Measurements from ENCODE around the gene EPS8L3.
"Not testable (repeated sequence)": the region's sequence is repeated elsewhere in the genome, so short reads cannot be mapped to it uniquely, and the experiment has no call there.

EPS8L3 gene

DNA sequence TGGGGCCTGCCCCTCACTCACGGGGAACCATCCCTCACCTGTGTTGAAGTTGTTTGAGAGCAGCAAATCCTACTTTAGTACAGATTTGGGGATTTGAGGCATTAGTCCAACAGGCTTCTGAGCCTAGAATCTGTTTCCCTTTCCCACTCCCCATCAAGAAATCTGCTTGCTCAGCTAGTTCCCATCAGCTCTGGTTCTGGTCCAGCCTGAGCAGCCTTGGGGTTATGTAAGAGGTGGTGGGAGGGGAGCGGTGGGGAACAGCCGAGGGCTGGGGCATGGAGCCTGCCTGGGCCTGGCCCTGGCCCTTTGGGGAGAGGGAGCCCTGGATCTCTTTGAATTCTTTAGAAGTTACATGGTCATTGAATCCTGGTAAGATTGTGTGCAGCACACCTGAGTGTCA, 47.6 kb downstream of the EPS8L3 start:
- DNase-seq (ENCODE audit: insufficient read length, low spot score) (no peak), FAIRE-seq (no peak)
- TF ChIP-seq, protein P1, sequence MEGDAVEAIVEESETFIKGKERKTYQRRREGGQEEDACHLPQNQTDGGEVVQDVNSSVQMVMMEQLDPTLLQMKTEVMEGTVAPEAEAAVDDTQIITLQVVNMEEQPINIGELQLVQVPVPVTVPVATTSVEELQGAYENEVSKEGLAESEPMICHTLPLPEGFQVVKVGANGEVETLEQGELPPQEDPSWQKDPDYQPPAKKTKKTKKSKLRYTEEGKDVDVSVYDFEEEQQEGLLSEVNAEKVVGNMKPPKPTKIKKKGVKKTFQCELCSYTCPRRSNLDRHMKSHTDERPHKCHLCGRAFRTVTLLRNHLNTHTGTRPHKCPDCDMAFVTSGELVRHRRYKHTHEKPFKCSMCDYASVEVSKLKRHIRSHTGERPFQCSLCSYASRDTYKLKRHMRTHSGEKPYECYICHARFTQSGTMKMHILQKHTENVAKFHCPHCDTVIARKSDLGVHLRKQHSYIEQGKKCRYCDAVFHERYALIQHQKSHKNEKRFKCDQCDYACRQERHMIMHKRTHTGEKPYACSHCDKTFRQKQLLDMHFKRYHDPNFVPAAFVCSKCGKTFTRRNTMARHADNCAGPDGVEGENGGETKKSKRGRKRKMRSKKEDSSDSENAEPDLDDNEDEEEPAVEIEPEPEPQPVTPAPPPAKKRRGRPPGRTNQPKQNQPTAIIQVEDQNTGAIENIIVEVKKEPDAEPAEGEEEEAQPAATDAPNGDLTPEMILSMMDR (IDR thresholded peaks at IDR 0.05; ENCODE audit: insufficient read depth, missing control alignments): no peak

- DNase-seq (ENCODE audit: insufficient read length, low spot score) (no peak), FAIRE-seq (no peak)
- TF ChIP-seq, protein P1 (IDR thresholded peaks at IDR 0.05; ENCODE audit: insufficient read depth, missing control alignments): no peak
Measured at GRCh38 chr1:109714661-109715372, 48.9 kb downstream of the EPS8L3 start.

DNA sequence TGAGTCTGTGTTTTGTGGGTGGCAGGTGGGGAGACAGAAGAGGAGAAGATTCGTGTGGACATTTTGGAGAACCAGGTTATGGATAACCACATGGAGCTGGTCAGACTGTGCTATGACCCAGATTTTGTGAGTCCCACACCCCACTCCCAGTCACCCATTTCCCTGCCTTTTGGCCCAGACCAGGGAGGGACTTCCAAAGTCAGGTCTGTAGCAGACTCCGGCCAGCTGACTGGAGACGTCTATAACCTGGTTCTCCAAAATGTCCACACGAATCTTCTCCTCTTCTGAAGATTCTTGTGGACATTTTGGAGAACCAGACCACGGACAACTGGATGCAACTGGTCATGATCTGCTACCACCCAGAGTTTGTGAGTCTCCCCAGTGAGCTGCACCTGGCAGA, 50.1 kb downstream of the EPS8L3 start:
- TF ChIP-seq, protein P1 (IDR thresholded peaks at IDR 0.05; ENCODE audit: insufficient read depth, missing control alignments): no peak
- DNase-seq (ENCODE audit: insufficient read length, low spot score): no peak
- FAIRE-seq: no peak

GRCh38 chr1:109712321-109712864, 51.3 kb downstream of the EPS8L3 start:
- TF ChIP-seq, protein P1 (IDR thresholded peaks at IDR 0.05; ENCODE audit: insufficient read depth, missing control alignments): no peak
- no peak for DNase-seq (ENCODE audit: insufficient read length, low spot score)
- FAIRE-seq: no peak

DNA sequence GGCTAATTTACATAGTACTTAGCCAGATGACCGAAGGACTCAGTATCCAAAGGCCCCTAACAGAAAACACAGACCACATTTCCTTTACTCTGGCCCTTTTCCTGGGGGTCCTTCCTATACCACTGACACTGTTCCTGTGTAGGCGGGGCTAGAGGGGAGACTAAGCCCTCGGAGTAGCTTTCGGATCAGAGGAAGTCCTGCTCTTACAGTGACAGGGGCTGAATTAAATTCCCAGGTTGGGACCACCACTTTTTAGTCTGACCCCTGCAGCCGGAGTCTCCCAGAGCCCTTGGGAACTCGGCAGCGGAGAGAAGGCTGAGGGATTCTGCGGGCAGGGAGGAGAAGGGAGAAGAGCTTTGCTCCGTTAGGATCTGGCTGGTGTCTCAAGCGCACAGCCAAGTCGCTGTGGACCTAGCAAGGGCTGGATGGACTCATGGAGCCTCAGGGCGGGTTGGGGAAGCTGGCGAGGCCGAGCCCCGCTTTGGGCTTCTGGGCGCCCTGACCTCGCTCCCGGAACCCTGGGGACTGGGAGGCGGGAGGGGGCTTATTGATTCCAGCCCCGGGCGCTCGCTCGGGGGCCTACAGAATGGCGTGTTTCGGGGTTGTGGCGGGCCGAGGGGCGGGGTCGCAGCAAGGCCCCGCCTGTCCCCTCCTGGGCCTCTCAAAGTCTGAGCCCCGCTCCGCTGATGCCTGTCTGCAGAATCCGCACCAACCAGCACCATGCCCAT, 52.0 kb downstream of the EPS8L3 start, which contains the start of gene GSTM5:
GSTM5 (plus strand) TSS at position 659 of the 728 bp plus-strand sequence; CDS start at position 721, 62 bp downstream.
- not testable (repeated sequence) for DNase-seq (ENCODE audit: insufficient read length, low spot score)

GRCh38 chr1:109709822-109710221, 53.9 kb downstream of the EPS8L3 start:
- FAIRE-seq; DNase-seq (ENCODE audit: insufficient read length, low spot score): not testable (repeated sequence)

More for the DNA sequence above, 52.0 kb downstream of the EPS8L3 start, which contains the start of gene GSTM5:
- FAIRE-seq: not testable (repeated sequence)

DNA sequence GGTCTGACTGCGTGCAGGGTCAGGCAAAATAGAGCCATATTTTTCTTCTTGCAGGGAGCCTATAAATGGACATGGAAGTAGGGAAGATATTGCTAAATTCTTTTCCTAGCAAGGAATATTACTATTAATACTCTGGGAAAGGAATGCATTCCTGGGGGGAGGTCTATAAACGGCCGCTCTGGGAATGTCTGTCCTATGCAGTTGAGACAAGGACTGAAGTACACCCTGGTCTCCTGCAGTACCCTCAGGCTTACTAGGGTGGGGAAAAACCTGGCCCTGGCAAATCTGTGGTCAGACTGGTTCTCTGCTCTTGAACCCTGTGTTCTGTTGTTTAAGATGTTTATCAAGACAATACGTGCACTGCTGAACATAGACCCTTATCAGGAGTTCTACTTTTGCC, 54.8 kb downstream of the EPS8L3 start:
- DNase-seq (ENCODE audit: insufficient read length, low spot score); FAIRE-seq: not testable (repeated sequence)

GRCh38 chr1:109705411-109705810, 58.3 kb downstream of the EPS8L3 start:
- TF ChIP-seq, protein P1 (IDR thresholded peaks at IDR 0.05; ENCODE audit: insufficient read depth, missing control alignments): no peak
- FAIRE-seq (no peak), DNase-seq (ENCODE audit: insufficient read length, low spot score) (no peak)

All from D721Med (cell line).